OCI-LY1 (cell line): ENCODE data around the gene ANGPTL7.

Source experiments
- CTCF ChIP-seq: fragments of 200-600 bp; sonication (generic), shearing (Covaris generic); IDR thresholded peaks from 2 replicates; pipeline ENCODE4 v1.5.1; 2017; ENCODE audit warnings: mild to moderate bottlenecking, antibody characterized with exemption, low read length, moderate library complexity, mixed read lengths
- EZH2 ChIP-seq: fragments of 200-600 bp; sonication (generic), shearing (Covaris generic); IDR thresholded peaks from 2 replicates; pipeline ENCODE4 v1.8.0; 2017; ENCODE audit warnings: borderline replicate concordance, mixed run types, mild to moderate bottlenecking, antibody characterized with exemption, low read length, moderate library complexity, mixed read lengths

- no peak for TF ChIP-seq CTCF
- no peak for TF ChIP-seq EZH2
Observed at GRCh38 chr1:11150326-11150725, 38.8 kb upstream of the ANGPTL7 start.
